IgD-negative memory B cell (primary cell): ENCODE results near the gene USP49. TPM values are rescaled to one million over a fixed set of nuclear protein-coding genes. Genes with fewer than 3 reads are reported as not detected.

ENCODE experiments used
- H3K27ac Mint-ChIP-seq, 3 donors: one replicate each; pipeline ENCODE4 v1.8.0; 2020 to 2022; ENCODE audit warnings: mild to moderate bottlenecking in 3 of 3, mixed read lengths in 3 of 3, moderate library complexity in 1 of 3
- H3K27me3 Mint-ChIP-seq: one replicate; pipeline ENCODE4 v1.8.0; 2021; ENCODE audit warnings: mixed read lengths
- H3K36me3 Mint-ChIP-seq: one replicate; pipeline ENCODE4 v1.8.0; 2020; ENCODE audit warnings: mild to moderate bottlenecking, mixed read lengths
- H3K4me1 Mint-ChIP-seq, 3 donors: one replicate each; pipeline ENCODE4 v1.8.0; 2020 to 2022; ENCODE audit warnings: mixed read lengths in 3 of 3, mild to moderate bottlenecking in 1 of 3
- H3K4me3 Mint-ChIP-seq, 4 donors: one replicate each; pipeline ENCODE4 v1.8.0; 2020 to 2022; ENCODE audit warnings: mild to moderate bottlenecking in 4 of 4, mixed read lengths in 4 of 4, moderate library complexity in 3 of 4
- H3K9me3 Mint-ChIP-seq, 3 donors: one replicate each; pipeline ENCODE4 v1.8.0; 2020 to 2021; ENCODE audit warnings: mixed read lengths in 3 of 3, mild to moderate bottlenecking in 1 of 3
- polyA plus RNA-seq: library from polyadenylated mRNA; unstranded; fragments of 300-500 nt; fragmentation: Illumina TruSeq; gene quantifications from one replicate; pipeline ENCODE4 v1.2.3, GENCODE V29; 2021

The USP49 gene
- polyA plus RNA-seq, 1 donor from 2014 or later: 1.5 TPM

DNA sequence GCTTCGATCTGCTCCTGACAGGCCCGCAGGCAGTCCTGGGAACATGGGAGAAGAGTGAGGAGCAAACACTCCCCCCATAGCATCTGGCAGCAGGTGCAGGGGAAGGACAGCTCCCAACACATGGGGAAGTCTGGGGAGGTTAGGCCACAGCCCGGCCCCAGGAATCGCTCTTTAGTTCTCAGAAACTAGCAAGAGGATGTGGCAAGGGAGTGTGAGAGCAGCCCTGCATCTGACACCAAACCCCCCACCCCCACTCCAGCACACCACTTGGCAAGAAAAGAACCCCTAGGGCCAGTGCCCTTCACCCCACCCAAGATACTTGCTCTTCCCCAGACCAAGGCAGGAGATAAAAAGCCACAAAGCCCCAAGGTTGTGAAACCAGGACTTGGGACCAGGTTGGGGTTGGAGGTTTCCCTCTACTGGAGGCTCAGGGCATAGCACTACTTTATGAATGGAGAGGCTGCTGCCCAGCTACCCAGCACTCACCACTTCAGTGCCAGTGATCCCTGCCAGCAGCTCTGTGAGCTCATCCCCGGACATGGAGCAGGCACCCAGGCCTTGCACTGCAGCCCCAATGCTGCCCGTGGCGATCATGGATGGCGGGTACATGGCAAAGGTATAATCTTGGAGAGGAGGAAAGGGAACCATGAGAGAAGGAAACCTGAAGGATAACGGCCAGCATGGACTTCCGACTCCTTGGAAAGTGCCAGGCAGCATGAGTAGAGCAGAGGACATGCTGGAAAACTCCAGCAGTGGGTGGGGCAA lies 41.1 kb upstream of the USP49 start:
- peak overlapping the region; percentile 0 to 67 (median 60) for H3K4me3 Mint-ChIP-seq
- no peaks in the 10 kb centered on the region for H3K9me3 Mint-ChIP-seq
- H3K36me3 Mint-ChIP-seq: no peaks in the 10 kb centered on the region
- H3K27ac Mint-ChIP-seq: peak overlapping the region; percentile 65 to 93 (median 69)
- peaks cover 33 to 52% (median 40%) of the 10 kb centered on the region in 3 donors for H3K4me1 Mint-ChIP-seq
- H3K27me3 Mint-ChIP-seq: no peaks in the 10 kb centered on the region

DNA sequence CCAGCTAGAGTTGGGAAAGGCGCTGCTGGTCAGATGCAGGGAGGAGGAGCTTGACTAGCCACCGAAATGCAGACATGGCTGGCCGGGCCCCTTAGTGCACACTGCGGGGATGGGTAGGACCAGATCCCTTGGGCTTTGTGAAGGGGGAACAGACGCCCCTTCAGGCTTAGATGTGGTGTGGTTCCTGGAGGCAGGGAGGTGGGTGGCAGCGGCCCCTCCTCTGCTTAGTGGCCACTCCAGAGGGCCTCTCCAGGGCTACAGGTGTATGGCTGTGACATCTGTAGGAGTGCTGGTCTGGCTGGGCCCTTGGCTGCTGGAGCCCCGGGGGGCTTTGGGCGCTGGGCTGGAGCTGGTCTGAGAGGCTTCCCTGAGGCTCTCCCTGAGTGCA lies 40.5 kb upstream of the USP49 start:
- Mint-ChIP-seq H3K36me3 (no peaks in the 10 kb centered on the region), H3K4me1 (peaks cover 33 to 52% (median 39%) of the 10 kb centered on the region in 3 donors), H3K27ac (peak overlapping the region; percentile 65 to 93 (median 69)), H3K9me3 (no peaks in the 10 kb centered on the region), H3K27me3 (no peaks in the 10 kb centered on the region), H3K4me3 (peak overlapping the region in 2 of 4 donors; percentile 61 to 67)

DNA sequence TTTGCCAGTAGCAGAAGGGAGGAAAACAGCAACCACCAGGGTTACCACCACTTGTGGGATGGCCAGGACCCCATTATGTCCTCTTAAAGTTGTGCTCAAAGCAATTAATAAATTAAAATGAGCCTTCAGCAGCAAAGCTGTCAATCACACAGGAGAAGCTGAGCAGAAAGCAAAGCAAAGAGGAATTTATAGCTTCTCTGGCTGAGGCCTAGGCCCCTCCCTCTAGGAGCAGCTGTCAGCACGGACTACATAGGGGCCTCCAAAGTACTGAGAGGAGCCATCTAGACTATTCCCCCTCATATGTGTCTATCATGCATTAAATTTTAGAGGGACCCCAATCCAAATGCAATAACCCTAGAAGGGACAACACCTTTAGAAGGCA lies 40.0 kb upstream of the USP49 start:
- Mint-ChIP-seq H3K9me3 (no peaks in the 10 kb centered on the region), H3K4me3 (peak overlapping the region in 1 of 4 donors; percentile 65), H3K27ac (peak overlapping the region in 1 of 3 donors; percentile 43), H3K27me3 (no peaks in the 10 kb centered on the region), H3K4me1 (peaks cover 31 to 49% (median 34%) of the 10 kb centered on the region in 3 donors), H3K36me3 (no peaks in the 10 kb centered on the region)

DNA sequence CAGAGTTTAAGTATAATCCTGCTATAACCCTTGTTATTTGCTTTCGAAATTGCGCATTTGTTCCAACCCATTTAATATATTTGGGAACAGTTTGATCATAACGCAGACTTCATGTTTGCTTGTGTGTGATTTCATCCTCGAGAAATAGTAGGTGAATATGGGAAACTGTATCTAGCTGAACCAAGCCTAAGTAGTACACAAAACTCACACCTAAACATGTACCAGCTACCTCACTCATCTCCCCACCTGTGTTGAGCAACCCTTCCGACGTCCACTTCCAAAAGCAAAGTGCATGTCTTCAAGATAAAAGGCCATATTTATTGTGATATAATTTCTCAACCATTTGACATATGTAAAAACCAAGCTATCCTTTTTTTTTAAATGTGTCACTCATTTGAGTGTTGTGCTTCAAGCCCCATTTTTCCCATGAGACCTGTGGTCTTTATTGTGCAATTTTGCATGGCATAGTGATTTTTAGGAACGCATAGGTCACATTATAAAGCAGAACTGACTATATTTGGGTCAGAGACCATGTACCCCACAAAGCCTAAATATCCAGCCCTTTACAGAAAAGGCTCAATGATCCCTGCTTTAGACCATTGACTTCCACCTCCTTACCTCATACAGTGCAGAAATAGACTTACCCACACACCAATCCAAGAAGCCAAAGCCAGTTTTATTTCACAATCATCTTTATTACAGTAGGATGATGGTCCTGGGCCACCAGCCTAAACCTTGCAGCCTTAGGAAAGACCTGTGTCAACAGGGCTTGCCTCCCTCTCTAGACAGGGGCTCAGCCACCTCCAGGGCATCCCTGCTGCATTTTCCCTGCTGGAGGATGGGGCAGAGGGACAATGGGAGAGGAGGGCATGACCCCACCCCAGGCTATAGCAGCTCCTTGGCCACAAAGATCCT lies 39.4 kb upstream of the USP49 start:
- peak overlapping the region in 2 of 4 donors; percentile 3 to 19 for H3K4me3 Mint-ChIP-seq
- no peaks in the 10 kb centered on the region for H3K9me3 Mint-ChIP-seq
- H3K4me1 Mint-ChIP-seq: peaks cover 26 to 42% (median 32%) of the 10 kb centered on the region in 3 donors
- H3K27me3 Mint-ChIP-seq: no peaks in the 10 kb centered on the region
- peak overlapping the region in 2 of 3 donors; percentile 43 to 76 for H3K27ac Mint-ChIP-seq
- H3K36me3 Mint-ChIP-seq: no peaks in the 10 kb centered on the region

DNA sequence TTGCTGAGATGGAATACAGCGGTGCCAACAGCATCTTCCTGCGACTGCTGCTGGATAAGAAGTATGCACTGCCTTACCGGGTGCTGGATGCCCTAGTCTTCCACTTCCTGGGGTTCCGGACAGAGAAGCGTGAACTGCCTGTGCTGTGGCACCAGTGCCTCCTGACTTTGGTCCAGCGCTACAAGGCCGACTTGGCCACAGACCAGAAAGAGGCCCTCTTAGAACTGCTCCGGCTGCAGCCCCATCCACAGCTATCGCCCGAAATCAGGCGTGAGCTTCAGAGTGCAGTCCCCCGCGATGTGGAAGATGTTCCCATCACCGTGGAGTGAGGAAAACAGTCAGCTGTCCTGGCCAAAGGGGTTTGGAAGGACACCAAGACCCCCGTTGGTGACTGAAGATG lies 37.2 kb upstream of the USP49 start:
- peak overlapping the region in 2 of 3 donors; percentile 2 to 69 for H3K27ac Mint-ChIP-seq
- H3K27me3 Mint-ChIP-seq: no peaks in the 10 kb centered on the region
- H3K36me3 Mint-ChIP-seq: no peaks in the 10 kb centered on the region
- H3K4me1 Mint-ChIP-seq: peaks cover 13 to 25% (median 20%) of the 10 kb centered on the region in 3 donors
- no peaks in the 10 kb centered on the region for H3K9me3 Mint-ChIP-seq
- H3K4me3 Mint-ChIP-seq: no peak overlapping the region

DNA sequence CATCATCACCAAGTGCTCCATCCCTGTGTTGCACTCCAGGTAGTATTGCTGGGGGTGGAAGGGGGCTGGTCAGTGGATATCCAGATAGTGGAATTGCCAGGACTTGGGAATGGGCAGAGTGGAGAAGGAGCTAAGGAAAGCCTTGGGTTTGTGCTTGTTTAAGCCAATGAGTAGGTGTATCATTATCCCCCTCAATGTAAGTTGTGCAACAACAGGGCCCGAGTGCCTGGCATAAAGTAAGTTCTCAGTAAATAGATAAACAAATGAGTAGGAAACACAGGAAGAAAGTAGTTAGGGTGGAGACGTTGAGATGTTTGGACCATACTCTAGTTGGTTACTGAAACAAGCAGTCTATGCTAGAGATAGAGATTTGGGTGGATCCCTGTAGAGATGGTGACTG lies 36.6 kb upstream of the USP49 start:
- Mint-ChIP-seq H3K27ac (peak overlapping the region in 2 of 3 donors; percentile 2 to 28), H3K27me3 (no peaks in the 10 kb centered on the region), H3K4me3 (no peak overlapping the region), H3K9me3 (no peaks in the 10 kb centered on the region), H3K4me1 (peaks cover 11 to 23% (median 20%) of the 10 kb centered on the region in 3 donors), H3K36me3 (no peaks in the 10 kb centered on the region)

DNA sequence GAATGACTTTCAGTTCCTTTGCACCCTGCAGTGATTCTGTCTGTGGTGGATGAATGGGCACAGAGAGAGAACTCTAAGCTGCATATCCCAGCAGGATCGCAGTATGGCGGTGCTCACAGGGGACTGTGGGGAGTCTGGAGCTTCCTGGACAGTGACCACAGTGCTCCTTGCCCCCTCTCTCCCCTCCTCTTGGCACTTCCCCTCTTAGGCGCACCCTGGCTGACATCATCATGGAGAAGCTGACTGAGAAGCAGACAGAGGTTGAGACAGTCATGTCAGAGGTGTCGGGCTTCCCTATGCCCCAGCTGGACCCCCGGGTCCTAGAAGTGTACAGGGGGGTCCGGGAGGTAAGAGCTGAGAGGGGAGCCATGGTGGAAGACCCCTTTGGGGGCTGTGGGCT lies 34.7 kb upstream of the USP49 start:
- H3K27me3 Mint-ChIP-seq: no peaks in the 10 kb centered on the region
- H3K4me3 Mint-ChIP-seq: peak overlapping the region in 1 of 4 donors; percentile 2
- H3K9me3 Mint-ChIP-seq: no peaks in the 10 kb centered on the region
- H3K4me1 Mint-ChIP-seq: peaks cover 7 to 19% (median 14%) of the 10 kb centered on the region in 3 donors
- peak overlapping the region; percentile 39 to 85 (median 58) for H3K27ac Mint-ChIP-seq
- H3K36me3 Mint-ChIP-seq: no peaks in the 10 kb centered on the region

DNA sequence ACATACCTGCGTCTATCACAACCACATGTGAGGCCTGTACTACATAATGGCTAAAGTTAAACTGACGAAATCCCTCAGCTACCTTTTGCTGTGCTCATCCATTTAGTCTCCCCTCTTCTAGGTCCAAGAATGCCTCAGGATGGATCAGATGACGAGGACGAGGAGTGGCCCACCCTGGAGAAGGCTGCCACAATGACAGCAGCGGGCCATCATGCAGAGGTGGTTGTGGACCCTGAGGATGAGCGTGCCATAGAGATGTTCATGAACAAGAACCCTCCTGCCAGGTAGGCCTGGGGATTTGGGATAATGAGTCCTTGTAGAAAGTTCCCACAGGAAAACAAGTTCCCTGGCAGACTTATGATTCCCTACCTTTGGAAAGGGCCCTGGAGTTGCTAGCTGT lies 32.1 kb upstream of the USP49 start:
- Mint-ChIP-seq H3K4me3 (no peak overlapping the region), H3K27me3 (no peaks in the 10 kb centered on the region), H3K27ac (peak overlapping the region in 2 of 3 donors; percentile 68 to 73), H3K9me3 (no peaks in the 10 kb centered on the region), H3K36me3 (no peaks in the 10 kb centered on the region), H3K4me1 (peaks cover 19 to 30% (median 23%) of the 10 kb centered on the region in 3 donors)

DNA sequence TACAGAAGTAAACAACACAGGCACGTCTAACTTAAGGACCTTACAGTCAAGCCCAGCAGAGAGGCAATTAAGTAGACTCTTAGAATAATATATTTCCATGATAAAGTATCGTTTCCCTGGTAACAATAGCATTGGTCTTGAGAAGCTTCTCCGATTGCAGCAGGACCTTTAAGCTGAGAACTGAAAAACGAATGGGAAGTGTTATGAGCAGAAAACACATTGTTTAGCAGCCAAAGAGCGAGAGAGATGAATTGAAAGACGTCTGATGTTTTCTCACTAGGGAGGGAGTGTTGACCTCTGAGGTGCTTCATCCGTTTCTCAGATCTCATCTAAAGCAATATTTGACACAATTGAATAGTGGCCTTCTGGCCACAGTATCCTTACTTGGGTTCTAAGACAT lies 27.0 kb upstream of the USP49 start:
- no peaks in the 10 kb centered on the region for H3K36me3 Mint-ChIP-seq
- peaks cover 35 to 43% (median 42%) of the 10 kb centered on the region in 3 donors for H3K4me1 Mint-ChIP-seq
- H3K27ac Mint-ChIP-seq: peak overlapping the region; percentile 99 to 100 (median 99)
- H3K9me3 Mint-ChIP-seq: no peaks in the 10 kb centered on the region
- peak overlapping the region; percentile 99 to 100 (median 100) for H3K4me3 Mint-ChIP-seq
- no peaks in the 10 kb centered on the region for H3K27me3 Mint-ChIP-seq

DNA sequence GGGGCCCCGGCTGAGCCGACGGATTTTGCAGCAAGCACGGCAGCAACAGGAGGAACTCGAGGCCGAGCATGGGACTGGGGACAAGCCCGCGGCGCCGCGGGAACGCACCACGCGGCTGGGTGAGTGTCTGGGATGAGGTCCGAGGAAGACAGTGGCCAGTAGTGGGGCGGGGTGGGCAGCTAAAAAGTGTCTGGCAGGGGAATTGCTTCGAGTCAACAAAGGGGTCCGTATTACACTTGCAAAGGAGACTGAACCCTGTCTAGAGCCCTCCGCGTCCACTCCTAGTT lies 26.5 kb upstream of the USP49 start:
- H3K4me1 Mint-ChIP-seq: peaks cover 36 to 43% (median 42%) of the 10 kb centered on the region in 3 donors
- H3K27me3 Mint-ChIP-seq: no peaks in the 10 kb centered on the region
- H3K36me3 Mint-ChIP-seq: peaks cover 1% of the 10 kb centered on the region
- H3K4me3 Mint-ChIP-seq: peak overlapping the region; percentile 99 to 100 (median 100)
- H3K9me3 Mint-ChIP-seq: no peaks in the 10 kb centered on the region
- H3K27ac Mint-ChIP-seq: peak overlapping the region; percentile 99 to 100 (median 99)

DNA sequence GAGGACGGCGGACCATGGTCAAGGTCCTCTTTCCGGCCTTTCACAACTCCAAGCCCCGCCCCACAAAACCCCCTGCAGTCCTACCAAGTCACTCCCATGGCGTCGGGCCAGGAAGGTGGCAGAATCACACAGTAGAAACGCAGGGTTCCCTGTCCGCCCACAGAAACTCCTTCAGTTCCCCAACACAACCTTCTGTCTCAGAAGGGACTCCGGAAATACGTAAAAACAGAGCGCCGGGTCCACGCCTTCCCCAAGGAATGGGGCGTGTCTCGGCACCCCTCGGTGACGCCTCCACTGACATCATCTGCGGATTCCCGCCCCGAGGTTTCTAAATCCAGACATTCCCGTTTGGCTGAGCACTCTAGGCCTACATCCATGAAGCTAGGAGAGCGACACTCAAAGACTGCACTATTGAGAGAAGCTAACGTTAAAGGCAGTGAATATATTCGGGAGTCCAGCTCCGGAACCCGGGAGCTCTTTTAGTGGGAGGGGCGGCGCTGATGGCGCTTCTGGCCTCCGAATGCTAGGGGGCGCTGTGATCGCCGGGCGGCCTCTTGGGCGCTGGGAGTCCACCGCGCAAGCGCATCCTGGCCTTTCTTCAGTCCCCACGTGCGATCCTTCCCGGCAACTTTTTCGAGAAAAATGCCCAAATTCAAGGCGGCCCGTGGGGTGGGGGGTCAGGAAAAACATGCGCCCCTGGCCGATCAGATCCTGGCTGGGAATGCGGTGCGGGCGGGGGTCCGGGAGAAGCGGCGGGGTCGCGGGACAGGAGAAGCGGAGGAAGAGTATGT lies 25.9 kb upstream of the USP49 start, which contains the start of the genes BYSL and MED20:
BYSL (plus strand) TSS at position 579 of the 791 bp plus-strand sequence; CDS start at position 643, 64 bp downstream.
MED20 (minus strand) TSS at position 219 of the 791 bp plus-strand sequence; CDS start at position 98, 121 bp downstream.
- Mint-ChIP-seq H3K4me1 (peaks cover 38 to 43% (median 42%) of the 10 kb centered on the region in 3 donors), H3K4me3 (peak within 1 kb of the TSS; percentile 99 to 100 (median 100)), H3K27me3 (no peaks in the 10 kb centered on the region), H3K36me3 (peaks cover 3% of the 10 kb centered on the region), H3K27ac (peak within 1 kb of the TSS; percentile 99 to 100 (median 99)), H3K9me3 (no peaks in the 10 kb centered on the region)

DNA sequence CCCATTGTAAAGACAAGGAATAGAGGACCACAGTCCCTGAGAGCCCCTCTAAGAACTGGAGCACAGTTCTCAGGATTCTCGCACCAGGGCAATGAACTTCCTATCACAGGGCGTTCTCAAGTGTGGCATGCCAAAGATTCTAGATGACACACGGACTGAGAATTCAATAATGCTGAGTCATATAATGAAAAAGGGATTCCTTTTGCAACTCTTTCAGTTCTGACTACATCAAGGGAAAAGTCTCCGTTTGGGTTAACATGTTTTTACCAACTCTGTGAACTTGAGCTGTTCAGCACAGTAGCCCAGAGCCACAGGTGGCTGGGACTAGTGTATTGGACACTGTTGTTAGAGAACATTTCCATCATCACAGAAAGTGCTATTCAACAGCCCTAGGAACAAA lies 22.4 kb upstream of the USP49 start:
- peaks cover 26 to 30% (median 29%) of the 10 kb centered on the region in 3 donors for H3K4me1 Mint-ChIP-seq
- H3K4me3 Mint-ChIP-seq: peak overlapping the region in 2 of 4 donors; percentile 37 to 77
- H3K36me3 Mint-ChIP-seq: peaks cover 5% of the 10 kb centered on the region
- H3K27ac Mint-ChIP-seq: peak overlapping the region in 2 of 3 donors; percentile 51 to 81
- H3K9me3 Mint-ChIP-seq: no peaks in the 10 kb centered on the region
- no peaks in the 10 kb centered on the region for H3K27me3 Mint-ChIP-seq

DNA sequence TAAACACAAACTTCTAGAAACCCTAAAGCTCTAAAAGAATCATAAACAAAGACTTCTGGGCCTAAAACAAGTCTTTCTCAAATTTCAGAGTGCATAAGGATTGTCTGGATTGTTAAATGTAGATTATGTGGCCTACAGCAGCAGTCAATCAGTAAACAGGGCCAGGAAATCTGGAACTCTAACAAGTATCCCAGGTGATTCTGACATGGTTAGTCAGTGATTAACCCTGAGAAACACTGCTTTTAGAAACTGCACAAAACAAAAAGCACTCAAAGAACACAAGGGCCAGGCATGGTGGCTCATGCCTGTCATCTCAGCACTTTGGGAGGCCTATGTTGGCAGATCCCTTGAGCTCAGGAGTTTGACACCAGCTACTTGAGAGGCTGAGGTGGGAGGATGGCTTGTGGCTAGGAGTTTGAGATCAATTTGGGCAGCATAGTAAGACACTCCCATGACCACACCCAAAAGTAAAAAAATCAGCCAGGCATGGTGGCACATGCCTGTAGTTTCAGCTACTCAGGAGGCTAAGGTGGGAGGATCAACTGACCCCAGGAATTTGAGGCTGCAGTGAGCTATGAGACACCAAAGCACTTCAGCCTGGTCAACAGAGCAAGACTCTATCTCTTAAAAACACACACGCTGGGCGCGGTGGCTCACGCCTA lies 19.8 kb upstream of the USP49 start:
- Mint-ChIP-seq H3K36me3 (peaks cover 5% of the 10 kb centered on the region), H3K27ac (peak overlapping the region in 1 of 3 donors; percentile 23), H3K4me1 (peaks cover 13 to 19% (median 14%) of the 10 kb centered on the region in 3 donors), H3K4me3 (no peak overlapping the region), H3K27me3 (no peaks in the 10 kb centered on the region), H3K9me3 (no peaks in the 10 kb centered on the region)

DNA sequence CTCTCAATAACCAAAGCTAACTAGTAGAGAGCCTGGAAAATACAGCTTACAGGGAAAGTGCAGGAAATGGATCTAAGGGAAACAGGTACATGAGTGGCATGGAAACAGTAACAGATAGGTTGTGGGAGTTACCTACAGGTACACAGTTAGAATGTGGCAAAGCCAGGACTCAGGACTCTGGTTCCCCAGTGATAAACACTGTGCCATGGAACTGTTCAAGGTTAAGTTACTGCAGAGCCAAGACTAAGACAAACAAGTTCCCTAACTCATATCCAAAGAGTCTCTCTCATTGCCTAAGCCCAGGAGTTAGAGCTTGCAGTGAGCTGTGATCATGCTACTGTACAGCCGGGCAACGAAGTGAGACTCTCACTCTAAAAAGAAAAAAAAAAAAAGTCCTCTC lies 19.2 kb upstream of the USP49 start:
- Mint-ChIP-seq H3K27ac (no peak overlapping the region), H3K9me3 (no peaks in the 10 kb centered on the region), H3K4me1 (peaks cover 11 to 15% (median 12%) of the 10 kb centered on the region in 3 donors), H3K4me3 (peak overlapping the region in 2 of 4 donors; percentile 65 to 76), H3K27me3 (no peaks in the 10 kb centered on the region), H3K36me3 (peaks cover 5% of the 10 kb centered on the region)
